Measurements from ENCODE around the gene CCDC188. TPM values are rescaled to one million over a fixed set of nuclear protein-coding genes. Genes with fewer than 3 reads are reported as not detected.

Gene CCDC188
- total RNA-seq, 1 donor from 2014 or later = not detected

DNA sequence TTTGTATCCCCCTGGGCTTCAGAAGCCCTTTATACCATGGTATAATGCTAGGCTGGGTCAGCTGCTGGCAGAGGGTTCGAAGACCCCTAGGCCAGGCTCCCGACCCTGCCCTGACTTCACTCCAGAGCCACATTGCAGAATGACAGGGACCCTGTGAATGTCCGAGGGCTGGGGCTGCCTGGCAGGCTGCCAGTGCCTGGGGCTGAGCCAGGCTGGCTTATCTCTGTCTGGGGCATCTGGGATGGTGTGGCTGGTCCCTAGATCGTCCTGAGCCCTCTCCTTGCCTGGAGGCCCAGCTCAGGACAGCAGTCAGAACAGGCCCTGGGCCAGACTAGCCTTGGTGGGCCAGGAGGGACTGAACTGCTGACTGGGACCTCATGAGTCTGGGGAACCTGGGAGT lies 15.6 kb downstream of the CCDC188 start:
- DNase-seq (ENCODE audit: low spot score) = no peak

DNA sequence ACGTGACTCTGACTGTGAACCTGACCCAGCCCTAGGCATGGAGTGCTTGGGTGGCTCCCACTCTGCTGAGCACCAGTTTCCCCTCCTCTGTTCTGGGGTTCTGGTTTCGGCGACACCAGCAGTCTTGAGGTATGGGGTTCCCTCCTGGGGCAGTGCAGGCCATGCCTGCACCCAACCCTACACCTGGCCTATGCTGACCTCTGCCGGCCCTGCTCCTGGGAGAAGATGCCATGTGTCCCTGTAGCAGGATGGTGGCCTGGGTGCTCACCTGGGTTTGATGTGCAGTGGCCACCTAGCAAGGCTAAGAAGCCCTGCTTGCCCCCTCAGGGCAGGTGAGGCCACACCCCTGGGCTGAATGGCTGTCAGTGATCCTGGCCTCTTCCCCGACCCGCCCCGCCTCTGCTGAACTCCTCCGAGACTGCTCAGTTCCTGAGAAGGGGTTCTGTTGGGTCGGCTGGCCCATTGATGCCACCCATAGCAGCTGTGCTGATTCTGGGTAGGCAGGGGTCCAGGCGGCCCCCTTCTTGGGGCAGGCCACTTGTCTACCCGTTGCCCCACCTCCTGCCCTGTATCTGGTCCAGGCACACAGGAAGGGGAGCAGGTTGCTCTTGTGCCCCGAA lies 16.8 kb downstream of the CCDC188 start:
- no peak for DNase-seq (ENCODE audit: low spot score)

- no peak for DNase-seq (ENCODE audit: low spot score)
Observed at GRCh38 chr22:20132686-20133246, 18.1 kb downstream of the CCDC188 start.

DNA sequence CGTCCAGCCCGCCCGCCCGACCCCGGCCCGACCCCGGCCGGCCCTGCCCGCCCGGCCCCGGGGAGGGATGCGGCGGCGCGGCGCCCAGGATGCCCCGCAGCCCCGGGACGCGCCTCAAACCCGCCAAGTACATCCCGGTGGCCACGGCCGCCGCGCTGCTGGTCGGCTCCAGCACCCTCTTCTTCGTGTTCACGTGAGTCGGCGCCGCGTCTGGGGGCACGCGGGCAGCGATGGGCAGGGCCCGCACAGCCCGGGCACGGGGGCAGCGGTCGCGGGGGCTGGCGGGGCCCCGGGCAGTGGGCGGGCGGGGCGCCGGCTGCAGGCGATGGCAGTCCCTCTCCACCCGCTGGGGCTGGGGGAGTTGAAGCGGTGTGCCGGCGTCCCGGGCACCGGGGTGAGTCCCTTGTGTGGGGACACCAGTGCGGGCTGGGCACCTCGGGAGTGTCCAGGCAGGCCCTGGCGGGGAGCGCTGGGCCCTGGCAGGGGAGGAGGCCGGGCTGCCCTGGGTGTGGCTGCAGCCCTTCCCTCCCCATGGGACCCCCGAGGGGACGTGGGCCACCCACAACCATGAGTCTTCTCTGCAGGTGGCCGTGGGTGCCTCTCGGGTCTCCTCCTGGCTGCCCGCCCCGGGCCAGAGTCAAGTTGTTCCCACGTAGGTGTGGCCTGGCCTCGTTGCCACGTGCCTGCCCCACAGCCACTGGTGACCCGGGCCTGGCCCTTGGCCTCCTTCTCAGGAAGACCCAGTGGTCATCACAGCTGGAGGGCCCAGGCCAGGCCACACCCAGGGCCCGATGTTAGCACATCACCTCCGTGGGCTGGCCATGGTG lies 18.8 kb downstream of the CCDC188 start:
- DNase-seq (ENCODE audit: low spot score) = no peak

GRCh38 chr22:20131597-20131858 lies 19.3 kb downstream of the CCDC188 start, which contains the start of gene ZDHHC8:
TSS of gene ZDHHC8 (plus strand) at chr22:20131804. CDS start at chr22:20131948, 144 bp downstream.
- no peak for DNase-seq (ENCODE audit: low spot score)

DNA sequence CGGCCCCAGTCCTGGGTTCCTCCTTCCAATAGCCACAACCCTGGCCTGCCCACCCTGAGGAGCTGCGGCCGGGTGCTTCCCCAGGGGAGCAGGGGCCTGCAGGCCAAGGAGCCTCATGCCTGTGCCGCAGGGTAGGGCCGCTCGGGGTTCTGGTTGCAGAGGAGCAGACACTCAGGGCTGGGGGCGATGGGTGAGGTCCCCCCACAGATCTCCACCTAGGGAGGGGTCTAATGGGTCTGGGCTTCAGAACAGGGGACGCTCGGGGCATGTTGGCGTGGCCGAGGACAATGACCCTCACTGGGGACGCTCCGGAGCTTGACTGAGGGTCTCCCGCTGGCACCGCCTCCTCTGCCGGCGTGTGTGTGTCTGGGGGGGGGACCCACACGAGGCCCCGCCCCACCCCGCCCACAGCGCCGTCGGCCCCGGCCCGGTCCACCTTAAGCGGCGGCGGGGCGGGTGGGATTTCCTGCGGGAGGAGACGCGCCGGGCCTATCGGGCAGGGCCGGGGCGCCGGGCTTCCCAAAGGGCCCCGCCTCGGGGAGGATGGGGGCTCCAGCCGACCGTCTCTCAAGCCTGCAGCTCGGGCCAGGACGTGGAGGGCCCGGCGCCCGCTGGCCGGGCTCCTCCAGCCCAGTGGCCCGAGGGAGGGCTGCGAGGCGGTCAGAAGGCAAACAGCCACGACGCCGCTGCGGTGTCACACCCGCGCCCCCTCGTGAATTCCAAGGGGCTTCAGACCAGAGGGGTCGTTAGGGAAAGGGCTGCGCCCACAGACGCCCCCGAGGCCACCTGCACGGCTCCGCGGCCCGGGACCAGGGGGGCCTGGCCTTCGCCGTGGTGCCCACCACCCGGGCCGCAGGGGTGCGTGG lies 19.9 kb downstream of the CCDC188 start:
- peak; percentile 86 for DNase-seq (ENCODE audit: low spot score)

GRCh38 chr22:20130319-20130718 lies 20.5 kb downstream of the CCDC188 start:
- DNase-seq (ENCODE audit: low spot score) = no peak

DNA sequence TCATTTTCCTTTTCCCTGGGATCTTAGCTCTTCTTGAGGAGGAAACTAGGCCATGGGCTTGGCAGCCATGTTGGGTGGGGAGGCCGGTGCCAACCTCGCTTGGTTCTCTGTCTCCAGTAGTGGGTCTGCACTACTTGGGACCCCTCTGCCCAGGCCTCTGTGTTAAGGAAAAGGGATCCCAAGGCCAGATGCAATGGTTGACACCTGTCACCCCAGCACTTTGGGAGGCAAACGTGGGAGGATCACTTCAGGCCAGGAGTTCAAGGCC lies 21.2 kb downstream of the CCDC188 start:
- no peak for DNase-seq (ENCODE audit: low spot score)

DNA sequence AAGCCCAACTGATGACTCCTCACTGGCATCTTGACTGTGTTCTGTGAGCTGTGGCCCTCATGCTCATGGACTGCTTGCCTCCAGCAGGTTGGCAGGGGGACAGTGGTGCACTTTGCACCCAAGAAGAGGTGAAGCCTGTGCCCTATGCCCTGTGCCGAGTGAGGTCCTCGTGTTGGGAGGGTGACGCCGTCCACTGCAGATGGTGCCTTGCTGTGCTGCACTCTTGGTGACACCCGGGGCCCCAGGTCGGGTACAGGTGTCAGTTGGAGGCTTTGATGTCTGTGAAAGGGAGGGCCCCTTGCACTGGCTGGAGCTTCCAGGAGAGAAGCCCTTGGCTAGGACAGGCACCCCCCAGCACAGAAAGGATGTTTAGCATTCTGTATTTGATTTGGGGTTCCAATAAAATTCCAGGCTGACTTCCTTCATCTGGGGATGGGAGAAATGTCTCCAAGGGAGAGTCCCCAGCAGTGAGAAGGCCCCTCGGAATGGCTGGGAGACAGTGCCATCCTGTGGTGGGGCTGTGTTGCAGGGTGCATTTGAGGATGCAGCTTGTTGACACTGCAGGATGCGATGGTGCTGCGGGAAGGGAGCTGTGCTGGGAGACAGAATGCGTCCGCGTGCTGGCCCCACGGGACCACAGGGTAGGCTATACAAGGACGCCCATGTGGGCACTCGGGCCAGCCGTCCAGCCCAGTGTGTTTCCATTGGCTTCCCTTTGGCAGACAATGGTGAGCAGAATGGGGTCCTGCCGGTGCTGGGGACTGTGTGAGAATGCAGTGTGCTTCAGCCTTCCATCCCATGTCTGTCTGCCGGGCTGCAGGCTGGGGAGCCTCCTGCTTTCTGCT lies 21.7 kb downstream of the CCDC188 start:
- DNase-seq (ENCODE audit: low spot score) = no peak

DNA sequence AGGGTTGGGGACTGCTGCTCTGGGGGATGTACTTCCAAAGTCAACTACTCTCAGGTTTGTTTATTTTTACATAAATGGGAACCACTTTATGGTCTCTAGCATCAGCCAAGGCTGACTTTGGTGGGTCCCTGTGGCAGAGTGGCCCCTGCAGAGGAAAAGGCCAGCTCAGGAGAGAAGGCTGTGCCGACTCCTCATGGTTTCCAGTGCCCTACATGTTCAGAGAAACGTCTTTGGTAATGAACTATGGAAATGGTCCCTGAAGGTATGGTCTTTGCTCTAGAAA lies 22.3 kb downstream of the CCDC188 start:
- DNase-seq (ENCODE audit: low spot score) = no peak

GRCh38 chr22:20127869-20128618 lies 22.8 kb downstream of the CCDC188 start:
- DNase-seq (ENCODE audit: low spot score) = no peak

DNA sequence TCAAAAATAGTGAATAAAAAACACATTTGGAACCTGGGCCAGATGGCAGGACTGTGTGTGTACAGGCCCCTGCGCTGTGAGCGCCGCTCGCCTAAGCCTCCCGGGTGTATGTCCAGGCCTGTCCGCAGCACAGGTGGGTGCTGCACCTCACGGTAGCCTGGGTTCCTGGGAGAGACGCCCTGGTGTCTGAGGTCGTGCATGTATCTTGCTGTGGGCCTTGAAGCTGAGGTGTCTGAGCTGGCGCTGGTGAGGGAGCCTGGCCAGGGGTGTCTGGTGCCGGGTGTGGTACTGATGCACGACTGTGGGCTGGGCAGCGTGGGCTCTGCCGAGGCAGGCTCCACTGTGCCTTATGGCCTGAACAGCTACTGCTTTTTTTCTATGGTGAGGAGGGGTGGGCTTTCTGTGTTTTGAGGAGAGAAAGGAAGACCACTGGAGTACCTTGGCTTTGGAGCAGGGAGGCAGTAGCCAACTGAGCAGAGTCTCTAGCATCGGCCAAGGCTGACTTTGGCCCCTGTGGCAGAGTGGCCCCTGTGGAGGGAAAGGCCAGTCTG lies 23.5 kb downstream of the CCDC188 start:
- DNase-seq (ENCODE audit: low spot score) = no peak

DNA sequence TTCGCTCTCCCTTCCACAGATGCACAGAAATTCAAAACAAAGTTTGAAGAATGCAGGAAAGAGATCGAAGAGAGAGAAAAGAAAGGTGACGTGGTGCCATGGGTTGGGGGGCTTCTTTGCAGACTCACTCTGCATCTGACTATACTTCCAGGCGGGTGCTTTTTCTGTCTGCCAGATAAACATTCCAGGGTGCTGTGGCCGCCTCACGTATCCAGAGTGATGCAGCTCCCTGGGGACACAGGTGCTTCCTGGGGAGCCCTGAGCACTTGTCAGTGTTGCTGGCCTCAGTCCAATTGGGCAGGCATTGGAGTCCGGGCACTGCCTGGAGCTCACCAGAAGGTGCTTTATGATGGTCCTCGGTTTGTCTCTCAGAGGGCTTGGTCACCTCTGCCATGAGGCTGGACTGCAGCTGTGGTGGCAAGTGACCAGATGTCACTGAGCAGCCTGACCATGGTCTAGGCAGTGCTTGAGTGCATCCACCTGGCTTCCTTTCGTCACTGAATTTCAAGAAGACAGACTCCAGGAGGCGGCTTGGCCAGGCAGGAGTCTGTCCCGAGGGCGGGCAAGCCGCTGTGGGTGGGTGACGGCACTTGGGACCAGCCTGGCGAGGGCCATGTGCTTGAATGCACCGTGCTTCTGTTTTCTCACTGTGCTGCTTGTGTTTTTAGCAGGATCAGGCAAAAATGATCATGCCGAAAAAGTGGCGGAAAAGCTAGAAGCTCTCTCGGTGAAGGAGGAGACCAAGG lies 24.4 kb downstream of the CCDC188 start:
- no peak for DNase-seq (ENCODE audit: low spot score)

DNA sequence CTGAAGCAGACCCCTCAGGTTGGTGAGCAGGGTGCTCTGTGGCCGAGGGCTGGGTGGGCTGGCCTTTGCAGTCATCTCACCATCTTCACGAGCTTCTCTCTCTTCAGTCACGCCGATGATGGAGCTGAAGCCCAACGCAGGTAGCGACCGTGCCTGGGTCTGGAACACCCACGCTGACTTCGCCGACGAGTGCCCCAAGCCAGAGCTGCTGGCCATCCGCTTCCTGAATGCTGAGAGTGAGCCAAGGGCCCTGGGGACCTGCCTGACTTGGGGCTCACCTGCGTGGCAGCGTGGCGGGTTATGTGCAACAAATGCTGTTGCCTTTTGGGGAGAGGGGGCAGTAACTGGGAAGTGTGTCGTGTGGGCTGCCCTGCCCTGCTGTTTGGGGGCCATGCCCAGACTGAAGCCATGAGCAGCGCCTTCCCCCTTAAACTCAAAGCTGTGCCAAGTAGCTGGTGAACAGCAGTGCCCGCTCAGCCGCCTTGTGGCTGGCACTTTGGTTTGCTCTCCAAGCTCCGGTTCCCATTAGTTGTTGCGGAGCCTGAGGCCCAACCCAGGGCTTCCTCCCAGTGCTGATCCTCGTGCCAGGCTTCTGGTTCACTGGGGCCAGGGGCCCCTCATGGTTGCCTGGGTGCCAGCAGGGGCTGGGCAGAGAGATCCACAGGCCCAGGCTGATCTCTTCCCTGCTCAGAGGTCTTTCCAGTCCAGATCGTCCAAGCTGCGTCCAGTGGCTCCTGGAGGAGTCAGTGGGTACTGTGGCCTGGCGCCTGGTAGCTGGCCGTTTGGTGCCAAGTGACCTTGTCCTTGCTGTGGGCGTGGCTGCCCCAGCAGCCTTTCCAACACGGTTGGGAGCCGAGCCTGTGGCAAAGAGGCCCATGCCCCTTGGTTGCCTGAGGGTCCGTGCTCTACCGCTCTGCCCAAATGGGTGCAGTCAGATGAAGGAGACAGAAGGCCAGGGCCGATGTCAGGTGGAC lies 25.4 kb downstream of the CCDC188 start:
- DNase-seq (ENCODE audit: low spot score) = no peak

DNA sequence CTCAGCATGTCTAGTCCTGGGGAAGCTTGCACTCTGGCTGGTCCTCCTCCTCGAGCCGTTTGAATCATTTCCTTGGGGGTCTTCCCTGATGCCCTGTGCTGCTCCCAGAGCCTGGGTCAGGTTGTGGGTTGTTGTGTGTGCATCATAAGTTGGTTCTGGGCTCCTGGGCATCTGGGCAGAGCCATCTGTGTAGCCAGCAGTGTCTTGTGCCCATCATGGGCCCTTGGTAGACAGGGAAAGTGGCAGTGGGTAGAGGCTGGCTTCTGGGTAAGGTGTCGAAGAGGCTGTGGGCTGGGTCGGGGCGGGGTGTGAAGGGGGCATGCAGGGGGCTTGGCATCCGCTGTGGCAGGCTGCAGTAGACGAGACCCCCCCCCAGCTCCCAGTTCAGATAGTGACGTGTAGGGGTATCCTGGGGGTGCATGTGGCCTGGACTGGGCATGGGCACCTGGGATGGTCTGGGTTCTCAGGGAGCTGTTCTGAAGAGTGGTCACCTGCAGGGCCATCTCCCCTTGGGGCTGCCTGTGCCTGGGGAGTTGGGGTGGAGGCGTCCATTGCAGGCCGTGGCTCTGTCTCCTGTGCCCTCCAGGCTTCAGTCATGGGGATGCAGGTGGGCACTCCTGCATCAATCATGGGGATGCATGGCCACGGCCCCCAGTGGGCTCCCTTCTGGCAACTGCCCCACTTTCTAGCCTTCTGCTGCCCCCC lies 26.6 kb downstream of the CCDC188 start:
- DNase-seq (ENCODE audit: low spot score) = no peak

DNA sequence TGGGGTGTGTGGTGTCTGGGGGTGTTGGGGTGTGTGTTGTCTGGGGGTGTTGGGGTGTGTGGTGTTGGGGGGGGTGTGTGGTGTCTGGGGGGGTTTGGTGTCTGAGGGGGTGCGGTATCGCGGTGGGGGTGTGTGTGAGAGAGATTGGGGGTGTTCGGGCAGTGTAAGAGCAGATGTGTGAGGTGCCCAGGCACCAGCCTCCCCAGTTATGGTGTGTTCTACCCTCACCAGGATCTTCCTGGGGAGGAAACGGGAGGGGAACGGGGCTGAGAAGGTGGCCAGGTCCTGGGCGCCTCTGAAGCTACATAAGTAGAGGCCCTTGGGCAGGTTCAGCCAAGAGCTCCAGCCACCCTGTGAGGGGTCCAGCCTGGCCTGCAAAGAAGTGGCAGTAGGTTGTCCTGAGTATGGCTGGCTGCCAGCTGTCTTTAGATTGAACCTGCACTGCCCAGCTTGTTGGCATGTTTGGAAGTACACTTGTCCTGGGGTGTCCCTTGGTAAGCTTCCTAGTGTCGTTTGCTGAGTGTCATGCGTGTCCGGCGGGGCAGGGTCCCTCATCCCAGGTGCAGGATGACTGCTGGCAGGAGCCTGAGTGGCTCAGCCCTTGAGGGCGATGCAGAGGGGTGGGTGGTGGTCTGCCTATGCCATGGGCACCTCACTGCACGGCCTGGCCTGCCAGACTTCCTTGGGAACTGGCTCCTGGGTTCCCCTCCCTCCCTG lies 27.3 kb downstream of the CCDC188 start:
- DNase-seq (ENCODE audit: low spot score) = no peak

DNA sequence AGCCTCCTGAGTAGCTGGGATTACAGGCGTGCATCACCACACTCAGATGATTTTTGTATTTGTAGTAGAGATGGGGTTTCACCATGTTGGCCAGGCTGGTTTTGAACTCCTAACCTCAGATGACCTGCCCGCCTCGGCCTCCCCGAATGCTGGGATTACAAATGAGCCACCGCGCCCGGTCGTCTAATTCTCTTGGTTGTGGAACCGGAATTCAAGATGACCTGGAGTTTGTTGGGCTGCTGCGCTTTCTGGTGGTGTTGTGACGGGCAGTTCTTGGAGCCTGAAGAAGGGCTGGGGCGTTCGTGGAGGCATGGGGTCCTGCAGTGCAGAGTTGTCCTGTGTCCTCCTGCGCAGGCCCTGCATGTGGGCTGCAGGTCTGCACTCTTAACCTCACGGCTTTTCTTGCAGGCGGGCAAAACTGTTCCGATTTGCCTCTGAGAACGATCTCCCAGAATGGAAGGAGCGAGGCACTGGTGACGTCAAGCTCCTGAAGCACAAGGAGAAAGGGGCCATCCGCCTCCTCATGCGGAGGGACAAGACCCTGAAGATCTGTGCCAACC lies 28.9 kb downstream of the CCDC188 start:
- DNase-seq (ENCODE audit: low spot score) = no peak

Data from umbilical cord (tissue), 2 donors.